GM18873 (cell line): ENCODE measurements around the gene RAB35.
"Not testable (repeated sequence)": the region's sequence is repeated elsewhere in the genome, so short reads cannot be mapped to it uniquely, and the experiment has no call there.

Experiments used
- ATAC-seq: cut with Tn5 transposase; IDR thresholded peaks from one replicate; pipeline ENCODE4 v1.9.1; 2021; ENCODE audit warnings: mild to moderate bottlenecking, moderate library complexity, moderate number of reproducible peaks; ENCODE audit not compliant: unreplicated experiment, low FRiP score

RAB35 gene

DNA sequence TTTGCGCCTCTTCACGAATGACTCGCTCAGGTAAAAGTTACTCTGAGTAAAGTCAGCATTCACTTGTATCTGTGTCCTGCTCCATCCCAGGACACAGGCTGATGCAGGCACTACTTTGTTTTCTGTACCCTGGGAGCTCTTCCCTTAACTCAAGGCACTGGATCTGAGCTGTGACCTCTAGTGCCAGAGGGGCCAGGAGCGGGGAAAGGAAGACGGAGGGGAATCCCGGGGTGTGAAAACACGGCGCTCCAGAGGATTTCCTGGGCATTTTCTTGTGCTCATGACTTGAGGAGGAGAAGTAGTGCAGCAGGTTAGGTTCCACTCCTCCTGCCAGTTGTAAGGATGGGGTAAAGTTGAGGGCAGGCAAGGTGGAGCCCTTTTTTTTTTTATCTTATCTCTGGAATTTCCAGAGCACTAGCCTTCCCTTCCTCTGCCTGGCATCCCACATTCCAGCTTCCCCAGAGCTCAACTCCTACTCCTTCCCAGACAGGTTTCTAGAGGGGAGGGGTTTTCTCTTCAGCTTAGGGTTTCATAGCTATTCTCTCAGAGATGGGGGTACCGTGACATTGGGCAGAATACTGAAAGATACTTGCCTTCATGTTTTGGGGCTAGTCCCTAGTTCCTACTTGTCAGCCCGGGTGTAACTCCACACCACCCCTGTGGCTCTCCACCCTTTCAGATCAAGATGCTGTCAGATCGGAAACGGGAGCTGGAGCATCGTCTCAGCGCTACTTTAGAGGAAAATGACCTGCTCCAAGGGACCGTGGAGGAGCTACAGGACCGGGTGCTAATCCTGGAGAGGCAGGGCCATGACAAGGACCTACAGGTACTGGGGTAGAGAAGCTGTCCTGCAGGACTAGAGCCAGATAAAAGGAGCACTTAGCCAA is 52.3 kb downstream of the RAB35 start:
- ATAC-seq = no peak

- no peak for ATAC-seq
Measured at GRCh38 chr12:120062976-120063579, 53.5 kb downstream of the RAB35 start.

- ATAC-seq = no peak
Measured at GRCh38 chr12:120061575-120062214, 54.9 kb downstream of the RAB35 start.

DNA sequence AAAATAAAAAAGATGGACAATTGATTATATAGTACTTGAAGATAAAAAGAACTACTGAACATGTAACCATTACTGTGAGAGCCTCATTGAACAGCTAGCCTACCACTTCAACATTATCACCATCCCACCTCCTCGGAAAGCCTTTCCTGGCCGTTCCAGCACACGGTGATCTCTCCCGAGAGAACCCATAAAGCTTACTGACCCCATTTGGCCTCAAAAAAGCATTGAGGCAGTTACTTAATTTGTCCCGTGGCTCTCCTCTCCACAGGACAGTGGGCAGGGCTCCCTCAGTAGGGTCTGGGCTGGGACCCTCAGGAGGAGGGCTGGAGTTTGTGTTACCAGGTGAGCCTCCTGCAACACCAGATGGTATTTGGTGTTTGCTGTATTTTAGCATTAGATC is 55.8 kb downstream of the RAB35 start:
- no peak for ATAC-seq

DNA sequence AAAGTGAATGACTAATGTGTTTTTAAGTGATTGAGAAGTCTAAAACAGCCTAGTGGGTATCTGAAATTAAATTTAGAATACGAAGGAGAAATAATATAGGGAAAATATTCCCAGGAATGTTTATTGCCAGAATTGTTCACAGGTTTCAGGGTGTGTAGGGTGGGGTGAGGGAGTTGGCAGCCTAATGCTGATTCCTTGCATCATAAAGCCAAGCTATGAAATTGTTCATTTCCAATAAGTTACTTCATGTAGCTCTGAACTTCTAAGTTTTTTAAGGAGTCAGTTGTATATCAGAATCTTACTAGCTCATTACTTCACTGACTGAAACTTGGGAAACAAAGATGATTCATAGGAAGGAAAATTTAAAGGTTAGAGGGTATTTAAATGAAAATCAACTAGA is 56.4 kb downstream of the RAB35 start:
- ATAC-seq = no peak

GRCh38 chr12:120056739-120057138 is 59.8 kb downstream of the RAB35 start:
- ATAC-seq = no peak

DNA sequence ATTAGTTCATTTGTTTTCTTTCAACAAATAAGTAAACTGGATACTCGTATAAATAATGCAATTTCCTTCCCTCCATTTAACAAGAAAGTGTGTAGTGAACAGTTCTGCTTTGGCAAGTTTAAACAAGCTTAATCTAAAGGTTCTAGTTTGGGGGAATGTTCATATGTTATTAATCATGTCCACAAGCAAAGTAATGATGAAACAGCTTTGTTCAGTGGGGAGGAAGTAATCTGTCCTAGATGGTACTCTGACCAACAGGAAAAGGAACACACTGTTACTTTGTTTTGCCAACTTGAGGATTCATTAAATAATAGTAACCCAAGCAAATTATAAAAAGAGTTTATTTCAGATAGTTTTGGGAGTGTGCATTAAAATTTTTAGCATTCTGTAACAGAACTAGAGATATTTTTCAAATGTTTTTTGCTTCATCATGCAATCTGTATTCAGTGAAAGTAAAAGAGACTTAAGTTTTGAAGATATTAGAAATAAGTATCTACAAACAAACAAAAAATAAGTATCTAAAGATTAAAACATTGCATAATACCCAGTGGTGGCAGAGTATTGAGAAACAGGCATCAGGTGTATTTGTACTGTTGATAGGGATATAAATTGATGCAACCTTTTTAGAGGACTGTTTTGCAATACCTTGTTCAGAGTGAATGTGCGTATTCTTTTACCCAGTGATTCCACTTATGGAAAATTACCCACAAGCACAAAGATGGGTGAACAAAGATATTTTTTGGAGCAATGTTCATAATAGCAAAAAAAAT is 61.1 kb downstream of the RAB35 start:
- no peak for ATAC-seq

DNA sequence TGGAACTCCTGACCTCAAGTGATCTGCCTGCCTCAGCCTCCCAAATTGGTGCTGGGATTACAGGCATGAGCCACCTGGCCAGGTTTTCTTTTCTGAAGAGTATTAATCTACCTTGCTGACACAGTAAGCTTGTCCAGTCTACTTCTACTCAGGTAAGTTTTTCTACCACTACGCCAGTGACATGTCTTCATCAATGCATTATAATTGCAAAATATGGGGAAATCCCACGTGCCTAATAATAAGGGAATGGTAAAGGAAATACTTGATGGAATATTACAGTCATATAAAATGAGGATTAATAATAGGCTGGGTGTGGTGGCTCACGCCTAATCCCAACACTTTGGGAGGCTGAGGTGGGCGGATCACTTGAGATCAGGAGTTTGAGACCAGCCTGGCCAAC is 62.3 kb downstream of the RAB35 start:
- ATAC-seq = no peak

DNA sequence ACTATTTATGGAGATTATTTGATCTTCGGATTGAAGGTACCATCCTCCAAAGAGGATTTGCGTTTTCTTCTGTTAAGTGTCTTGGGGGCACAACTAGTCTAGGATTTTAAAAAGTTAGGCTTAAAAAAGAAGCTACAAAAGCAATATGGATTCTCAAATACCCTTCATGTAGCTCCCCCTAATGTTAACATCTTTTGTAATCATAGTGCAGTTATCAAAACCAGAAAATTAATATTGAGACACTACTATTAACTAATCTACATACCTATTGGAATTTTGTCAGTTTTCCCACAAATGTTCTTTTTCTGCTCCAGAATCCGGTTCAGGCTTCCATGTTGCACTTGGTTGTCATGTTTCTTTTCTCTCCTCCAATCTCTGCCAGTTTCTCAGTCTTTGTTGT is 65.0 kb downstream of the RAB35 start:
- ATAC-seq = no peak

- no peak for ATAC-seq
Measured at GRCh38 chr12:120049426-120049825, 67.1 kb downstream of the RAB35 start.

- ATAC-seq = no peak
Measured at GRCh38 chr12:120048263-120048662, 68.3 kb downstream of the RAB35 start.

- no peak for ATAC-seq
Measured at GRCh38 chr12:120047072-120047471, 69.5 kb downstream of the RAB35 start.

- not testable (repeated sequence) for ATAC-seq
Measured at GRCh38 chr12:120045367-120045766, 71.2 kb downstream of the RAB35 start.
